Measurements from ENCODE around the gene CDK5RAP2. TPM values are rescaled to one million over a fixed set of nuclear protein-coding genes. Genes with fewer than 3 reads are reported as not detected.

CDK5RAP2 gene
- total and polyA plus RNA-seq, 4 donors, result 36.5 to 60.4 (median 47.4) TPM

- peaks cover 15% of the 10 kb centered on the region for H3K4me1 ChIP-seq (ENCODE audit: control insufficient read depth, insufficient read depth, low read length)
- no peaks in the 10 kb centered on the region for H3K27me3 ChIP-seq (ENCODE audit: control insufficient read depth, insufficient read depth, low read length)
- no CpG with 5 or more reads among the region's 5 CpGs for WGBS (ENCODE audit: insufficient coverage)
- H3K27ac ChIP-seq (ENCODE audit: low read depth, low read length), result no peak overlapping the region
- no peak overlapping the region for H3K4me3 ChIP-seq (ENCODE audit: low read depth, low read length)
- H3K36me3 ChIP-seq (ENCODE audit: control insufficient read depth, insufficient read depth, low read length), result peaks cover 12% of the 10 kb centered on the region
- H3K9me3 ChIP-seq (ENCODE audit: control insufficient read depth, insufficient read depth, low read length), result no peaks in the 10 kb centered on the region
- DNase-seq (ENCODE audit: low read depth in 4 of 6, low spot score in 6 of 6), result no peak
These were observed 95.8 kb downstream of the CDK5RAP2 start for GRCh38 chr9:120484162-120484561.

- 53% methylated on average over 8 of the region's 9 CpGs for WGBS (ENCODE audit: insufficient coverage)
- H3K27ac ChIP-seq (ENCODE audit: low read depth, low read length), result no peak overlapping the region
- no peaks in the 10 kb centered on the region for H3K9me3 ChIP-seq (ENCODE audit: control insufficient read depth, insufficient read depth, low read length)
- DNase-seq (ENCODE audit: low read depth in 4 of 6, low spot score in 6 of 6), result peak in 5 of 6 donors; percentile 12 to 90 (median 17)
- H3K36me3 ChIP-seq (ENCODE audit: control insufficient read depth, insufficient read depth, low read length), result peaks cover 12% of the 10 kb centered on the region
- no peak overlapping the region for H3K4me3 ChIP-seq (ENCODE audit: low read depth, low read length)
- peaks cover 15% of the 10 kb centered on the region for H3K4me1 ChIP-seq (ENCODE audit: control insufficient read depth, insufficient read depth, low read length)
- H3K27me3 ChIP-seq (ENCODE audit: control insufficient read depth, insufficient read depth, low read length), result no peaks in the 10 kb centered on the region
These were observed 97.4 kb downstream of the CDK5RAP2 start for GRCh38 chr9:120482424-120483186.

- no peak overlapping the region for H3K27ac ChIP-seq (ENCODE audit: low read depth, low read length)
- no peak for DNase-seq (ENCODE audit: low read depth in 4 of 6, low spot score in 6 of 6)
- peaks cover 10% of the 10 kb centered on the region for H3K36me3 ChIP-seq (ENCODE audit: control insufficient read depth, insufficient read depth, low read length)
- no peaks in the 10 kb centered on the region for H3K9me3 ChIP-seq (ENCODE audit: control insufficient read depth, insufficient read depth, low read length)
- WGBS (ENCODE audit: insufficient coverage), result no CpG with 5 or more reads among the region's 2 CpGs
- H3K4me1 ChIP-seq (ENCODE audit: control insufficient read depth, insufficient read depth, low read length), result peaks cover 15% of the 10 kb centered on the region
- no peaks in the 10 kb centered on the region for H3K27me3 ChIP-seq (ENCODE audit: control insufficient read depth, insufficient read depth, low read length)
- H3K4me3 ChIP-seq (ENCODE audit: low read depth, low read length), result no peak overlapping the region
These were observed 98.1 kb downstream of the CDK5RAP2 start for GRCh38 chr9:120481846-120482245.

GRCh38 chr9:120481248-120481647, 98.7 kb downstream of the CDK5RAP2 start:
- Histone ChIP-seq H3K4me1 (ENCODE audit: control insufficient read depth, insufficient read depth, low read length) (peaks cover 15% of the 10 kb centered on the region), H3K36me3 (ENCODE audit: control insufficient read depth, insufficient read depth, low read length) (peaks cover 9% of the 10 kb centered on the region), H3K27ac (ENCODE audit: low read depth, low read length) (no peak overlapping the region), H3K27me3 (ENCODE audit: control insufficient read depth, insufficient read depth, low read length) (no peaks in the 10 kb centered on the region), H3K9me3 (ENCODE audit: control insufficient read depth, insufficient read depth, low read length) (no peaks in the 10 kb centered on the region), H3K4me3 (ENCODE audit: low read depth, low read length) (no peak overlapping the region)
- WGBS (ENCODE audit: insufficient coverage), result no CpG with 5 or more reads among the region's 1 CpG
- DNase-seq (ENCODE audit: low read depth in 4 of 6, low spot score in 6 of 6), result no peak

- Histone ChIP-seq H3K9me3 (ENCODE audit: control insufficient read depth, insufficient read depth, low read length) (no peaks in the 10 kb centered on the region), H3K36me3 (ENCODE audit: control insufficient read depth, insufficient read depth, low read length) (peaks cover 14% of the 10 kb centered on the region), H3K4me3 (ENCODE audit: low read depth, low read length) (no peak overlapping the region), H3K27me3 (ENCODE audit: control insufficient read depth, insufficient read depth, low read length) (no peaks in the 10 kb centered on the region), H3K27ac (ENCODE audit: low read depth, low read length) (no peak overlapping the region), H3K4me1 (ENCODE audit: control insufficient read depth, insufficient read depth, low read length) (peaks cover 12% of the 10 kb centered on the region)
- DNase-seq (ENCODE audit: low read depth in 4 of 6, low spot score in 6 of 6), result no peak
- WGBS (ENCODE audit: insufficient coverage), result no CpG with 5 or more reads among the region's 1 CpG
These were observed 99.3 kb downstream of the CDK5RAP2 start for GRCh38 chr9:120480707-120481106.

- DNase-seq (ENCODE audit: low read depth in 4 of 6, low spot score in 6 of 6), result no peak
- Histone ChIP-seq H3K27me3 (ENCODE audit: control insufficient read depth, insufficient read depth, low read length) (no peaks in the 10 kb centered on the region), H3K36me3 (ENCODE audit: control insufficient read depth, insufficient read depth, low read length) (peaks cover 15% of the 10 kb centered on the region), H3K4me1 (ENCODE audit: control insufficient read depth, insufficient read depth, low read length) (peaks cover 10% of the 10 kb centered on the region), H3K9me3 (ENCODE audit: control insufficient read depth, insufficient read depth, low read length) (no peaks in the 10 kb centered on the region), H3K4me3 (ENCODE audit: low read depth, low read length) (no peak overlapping the region), H3K27ac (ENCODE audit: low read depth, low read length) (no peak overlapping the region)
- 92% methylated on average over 5 of the region's 6 CpGs for WGBS (ENCODE audit: insufficient coverage)
These were observed 101.8 kb downstream of the CDK5RAP2 start for GRCh38 chr9:120478208-120478607.

- Histone ChIP-seq H3K36me3 (ENCODE audit: control insufficient read depth, insufficient read depth, low read length) (peaks cover 15% of the 10 kb centered on the region), H3K4me1 (ENCODE audit: control insufficient read depth, insufficient read depth, low read length) (peaks cover 4% of the 10 kb centered on the region), H3K27ac (ENCODE audit: low read depth, low read length) (no peak overlapping the region), H3K4me3 (ENCODE audit: low read depth, low read length) (no peak overlapping the region), H3K9me3 (ENCODE audit: control insufficient read depth, insufficient read depth, low read length) (no peaks in the 10 kb centered on the region), H3K27me3 (ENCODE audit: control insufficient read depth, insufficient read depth, low read length) (no peaks in the 10 kb centered on the region)
- peak; percentile 24 to 95 (median 52) for DNase-seq (ENCODE audit: low read depth in 4 of 6, low spot score in 6 of 6)
- WGBS (ENCODE audit: insufficient coverage), result 19% methylated on average over 2 of the region's 3 CpGs
These were observed 102.4 kb downstream of the CDK5RAP2 start for GRCh38 chr9:120477534-120478001.

- no peak for DNase-seq (ENCODE audit: low read depth in 4 of 6, low spot score in 6 of 6)
- 89% methylated on average over 5 of the region's 7 CpGs for WGBS (ENCODE audit: insufficient coverage)
- Histone ChIP-seq H3K36me3 (ENCODE audit: control insufficient read depth, insufficient read depth, low read length) (peaks cover 11% of the 10 kb centered on the region), H3K4me1 (ENCODE audit: control insufficient read depth, insufficient read depth, low read length) (no peaks in the 10 kb centered on the region), H3K27me3 (ENCODE audit: control insufficient read depth, insufficient read depth, low read length) (no peaks in the 10 kb centered on the region), H3K4me3 (ENCODE audit: low read depth, low read length) (no peak overlapping the region), H3K27ac (ENCODE audit: low read depth, low read length) (no peak overlapping the region), H3K9me3 (ENCODE audit: control insufficient read depth, insufficient read depth, low read length) (no peaks in the 10 kb centered on the region)
These were observed 104.6 kb downstream of the CDK5RAP2 start for GRCh38 chr9:120475341-120475740.

GRCh38 chr9:120474591-120475243, 105.2 kb downstream of the CDK5RAP2 start:
- DNase-seq (ENCODE audit: low read depth in 4 of 6, low spot score in 6 of 6), result no peak
- 100% methylated on average over 2 of the region's 3 CpGs for whole genome bisulfite sequencing (ENCODE audit: insufficient coverage)
- Histone ChIP-seq H3K4me1 (ENCODE audit: control insufficient read depth, insufficient read depth, low read length) (no peaks in the 10 kb centered on the region), H3K27me3 (ENCODE audit: control insufficient read depth, insufficient read depth, low read length) (no peaks in the 10 kb centered on the region), H3K27ac (ENCODE audit: low read depth, low read length) (no peak overlapping the region), H3K4me3 (ENCODE audit: low read depth, low read length) (no peak overlapping the region), H3K9me3 (ENCODE audit: control insufficient read depth, insufficient read depth, low read length) (no peaks in the 10 kb centered on the region), H3K36me3 (ENCODE audit: control insufficient read depth, insufficient read depth, low read length) (peaks cover 11% of the 10 kb centered on the region)

GRCh38 chr9:120473608-120474007, 106.4 kb downstream of the CDK5RAP2 start:
- Histone ChIP-seq H3K4me3 (ENCODE audit: low read depth, low read length) (no peak overlapping the region), H3K4me1 (ENCODE audit: control insufficient read depth, insufficient read depth, low read length) (no peaks in the 10 kb centered on the region), H3K27ac (ENCODE audit: low read depth, low read length) (no peak overlapping the region), H3K27me3 (ENCODE audit: control insufficient read depth, insufficient read depth, low read length) (no peaks in the 10 kb centered on the region), H3K9me3 (ENCODE audit: control insufficient read depth, insufficient read depth, low read length) (no peaks in the 10 kb centered on the region), H3K36me3 (ENCODE audit: control insufficient read depth, insufficient read depth, low read length) (peaks cover 11% of the 10 kb centered on the region)
- peak in 1 of 6 donors; percentile 43 for DNase-seq (ENCODE audit: low read depth in 4 of 6, low spot score in 6 of 6)
- no CpG with 5 or more reads among the region's 3 CpGs for WGBS (ENCODE audit: insufficient coverage)
